Lung microvascular endothelial cell (primary cell): Measurements from ENCODE around the gene DDX11. TPM values are rescaled to one million over a fixed set of nuclear protein-coding genes. Genes with fewer than 3 reads are reported as not detected.
A peak's percentile ranks its signal among the peaks of the same experiment; 100 is the strongest.
"Not testable (repeated sequence)": the region's sequence is repeated elsewhere in the genome, so short reads cannot be mapped to it uniquely, and the experiment has no call there.

Source experiments
- DNase-seq, 2 donors: peaks; one replicate each; pipeline versions ENCODE4 v3.0.0 to v3.0.0-alpha.2; 2010; ENCODE audit warnings: low read depth in 2 of 2
- total RNA-seq: library from RNA; depleted of rRNA; stranded (reverse); fragments of >200 nt; gene quantifications from 2 replicates; pipeline ENCODE4 v1.2.1, GENCODE V29; 2014

DDX11 gene
- total RNA-seq, 1 donor from 2014 or later: 8.9 TPM

- DNase-seq: not testable (repeated sequence)
These were observed 25.1 kb downstream of the DDX11 start for GRCh38 chr12:31098771-31099170.

- DNase-seq: not testable (repeated sequence)
These were observed 25.8 kb downstream of the DDX11 start for GRCh38 chr12:31099434-31099833.

GRCh38 chr12:31100503-31101208 lies 27.0 kb downstream of the DDX11 start:
- DNase-seq: not testable (repeated sequence)

- DNase-seq: not testable (repeated sequence)
These were observed 28.5 kb downstream of the DDX11 start for GRCh38 chr12:31102125-31102524.

GRCh38 chr12:31102596-31102995 lies 28.9 kb downstream of the DDX11 start:
- not testable (repeated sequence) for DNase-seq

GRCh38 chr12:31103561-31103975 lies 29.9 kb downstream of the DDX11 start:
- peak; percentile 34 to 59 for DNase-seq

GRCh38 chr12:31104220-31104619 lies 30.6 kb downstream of the DDX11 start:
- DNase-seq: not testable (repeated sequence)

- DNase-seq: not testable (repeated sequence)
These were observed 31.1 kb downstream of the DDX11 start for GRCh38 chr12:31104773-31105172.

- DNase-seq: no peak
These were observed 32.0 kb downstream of the DDX11 start for GRCh38 chr12:31105668-31106067.

GRCh38 chr12:31106101-31106803 lies 32.6 kb downstream of the DDX11 start:
- DNase-seq: no peak

- DNase-seq: not testable (repeated sequence)
These were observed 36.1 kb downstream of the DDX11 start for GRCh38 chr12:31109773-31110172.

GRCh38 chr12:31110263-31110662 lies 36.6 kb downstream of the DDX11 start:
- DNase-seq: not testable (repeated sequence)

GRCh38 chr12:31115092-31115601 lies 41.5 kb downstream of the DDX11 start:
- DNase-seq: not testable (repeated sequence)

- DNase-seq: not testable (repeated sequence)
These were observed 43.2 kb downstream of the DDX11 start for GRCh38 chr12:31116846-31117202.

- peak; percentile 35 to 54 for DNase-seq
These were observed 43.7 kb downstream of the DDX11 start for GRCh38 chr12:31117203-31118011.

- DNase-seq: no peak
These were observed 44.9 kb downstream of the DDX11 start for GRCh38 chr12:31118347-31119191.

GRCh38 chr12:31119192-31119802 lies 45.6 kb downstream of the DDX11 start:
- DNase-seq: no peak

GRCh38 chr12:31119803-31120211 lies 46.1 kb downstream of the DDX11 start:
- no peak for DNase-seq

- DNase-seq: no peak
These were observed 46.8 kb downstream of the DDX11 start for GRCh38 chr12:31120392-31121008.
